ENCODE results near the gene ZFAND3.

DNA sequence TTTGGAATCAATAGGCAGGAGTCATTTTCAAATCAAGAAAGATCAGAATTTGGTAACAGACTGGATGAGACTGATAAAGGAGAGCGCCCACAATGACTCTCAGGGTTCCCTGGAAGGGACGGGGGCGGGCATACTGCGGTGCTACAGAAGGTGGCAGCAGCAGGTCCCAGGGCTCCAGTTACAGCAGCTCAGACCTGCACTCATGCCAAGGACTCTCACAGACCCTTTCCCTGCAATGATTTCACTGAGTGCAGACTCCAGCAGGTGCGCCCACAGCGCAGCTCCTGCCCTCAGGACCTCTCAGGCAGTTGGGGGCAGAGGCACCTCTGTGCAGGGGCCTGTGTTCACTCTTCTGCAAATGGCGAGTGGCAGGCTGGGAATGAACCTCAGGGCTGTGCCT, 359.8 kb downstream of the ZFAND3 start:
- TF ChIP-seq HDGF (IDR thresholded peaks at IDR 0.05; ENCODE audit: borderline replicate concordance): no peak
- no peak for TF ChIP-seq SP1 (IDR thresholded peaks at IDR 0.05)
- TF ChIP-seq ZNF384 (IDR thresholded peaks at IDR 0.05): no peak
- no peak for TF ChIP-seq FOXM1 (IDR thresholded peaks at IDR 0.05; ENCODE audit: borderline replicate concordance)
- no peak for TF ChIP-seq ELF4 (IDR thresholded peaks at IDR 0.05)
- no peak for TF ChIP-seq TARDBP (IDR thresholded peaks at IDR 0.05)
- no peak for TF ChIP-seq LEF1 (IDR thresholded peaks at IDR 0.05; ENCODE audit: borderline replicate concordance)
- no peak for TF ChIP-seq NFRKB (IDR thresholded peaks at IDR 0.05)
- TF ChIP-seq BHLHE40 (IDR thresholded peaks at IDR 0.05; ENCODE audit: borderline replicate concordance): no peak
- TF ChIP-seq, protein P1, sequence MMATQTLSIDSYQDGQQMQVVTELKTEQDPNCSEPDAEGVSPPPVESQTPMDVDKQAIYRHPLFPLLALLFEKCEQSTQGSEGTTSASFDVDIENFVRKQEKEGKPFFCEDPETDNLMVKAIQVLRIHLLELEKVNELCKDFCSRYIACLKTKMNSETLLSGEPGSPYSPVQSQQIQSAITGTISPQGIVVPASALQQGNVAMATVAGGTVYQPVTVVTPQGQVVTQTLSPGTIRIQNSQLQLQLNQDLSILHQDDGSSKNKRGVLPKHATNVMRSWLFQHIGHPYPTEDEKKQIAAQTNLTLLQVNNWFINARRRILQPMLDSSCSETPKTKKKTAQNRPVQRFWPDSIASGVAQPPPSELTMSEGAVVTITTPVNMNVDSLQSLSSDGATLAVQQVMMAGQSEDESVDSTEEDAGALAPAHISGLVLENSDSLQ (IDR thresholded peaks at IDR 0.05): no peak
- no peak for TF ChIP-seq SUZ12 (IDR thresholded peaks at IDR 0.05)
- no peak for TF ChIP-seq CTBP1 (IDR thresholded peaks at IDR 0.05; ENCODE audit: borderline replicate concordance)
- TF ChIP-seq FOXK2 (IDR thresholded peaks at IDR 0.05): no peak
- no peak for TF ChIP-seq ARNT (IDR thresholded peaks at IDR 0.05)
